WTC11 (cell line): ENCODE measurements around the gene PLXND1. TPM values are rescaled to one million over a fixed set of nuclear protein-coding genes. Genes with fewer than 3 reads are reported as not detected.
A peak's percentile ranks its signal among the peaks of the same experiment; 100 is the strongest.

Source experiments
- ATAC-seq: fragments of 200-7000 bp; cut with Tn5 transposase; 2 replicates; pipeline ENCODE4 v1.10.0; 2021; ENCODE audit warnings: mild to moderate bottlenecking, moderate library complexity
- CTCF ChIA-PET: fragments of 300-600 bp; sonication (Branson Sonifier 250); formaldehyde crosslinking; loops from one replicate; lab custom pipeline; 2021; ENCODE audit warnings: antibody characterized with exemption; lab: Charles Lee
- POLR2A ChIA-PET: fragments of 350-600 bp; sonication (Branson Sonifier 250); formaldehyde crosslinking; loops from one replicate; lab custom pipeline; 2021; ENCODE audit warnings: antibody characterized with exemption; lab: Charles Lee
- DNase-seq: peaks from one replicate; pipeline ENCODE4 v3.0.0; 2021; ENCODE audit warnings: low spot score
- H3K27ac Mint-ChIP-seq: 2 replicates; pipeline ENCODE4 v1.8.0; 2021; ENCODE audit warnings: mixed read lengths
- H3K27me3 Mint-ChIP-seq: 2 replicates; pipeline ENCODE4 v1.8.0; 2021; ENCODE audit warnings: low read depth, mild to moderate bottlenecking, moderate library complexity, mixed read lengths
- H3K36me3 Mint-ChIP-seq: 2 replicates; pipeline ENCODE4 v1.8.0; 2021; ENCODE audit warnings: mixed read lengths
- H3K4me1 Mint-ChIP-seq: 2 replicates; pipeline ENCODE4 v1.8.0; 2022; ENCODE audit warnings: mixed read lengths
- H3K4me3 Mint-ChIP-seq: 2 replicates; pipeline ENCODE4 v1.8.0; 2021; ENCODE audit warnings: mild to moderate bottlenecking, moderate library complexity, mixed read lengths
- H3K9me3 Mint-ChIP-seq: 2 replicates; pipeline ENCODE4 v1.8.0; 2021; ENCODE audit warnings: mixed read lengths
- CREM ChIP-seq: sonication (generic); formaldehyde crosslinking; IDR thresholded peaks from 2 replicates; pipeline ENCODE4 v1.8.1; 2022; ENCODE audit warnings: mild to moderate bottlenecking, missing genetic modification reagents, moderate library complexity
- ESRRA ChIP-seq: sonication (generic); formaldehyde crosslinking; IDR thresholded peaks from 2 replicates; pipeline ENCODE4 v1.8.1; 2022; ENCODE audit warnings: mild to moderate bottlenecking, missing genetic modification reagents, borderline replicate concordance
- FOXJ3 ChIP-seq: sonication (generic); formaldehyde crosslinking; IDR thresholded peaks from 2 replicates; pipeline ENCODE4 v1.9.0; 2021; ENCODE audit warnings: missing genetic modification reagents, mild to moderate bottlenecking, borderline replicate concordance
- GTF2I ChIP-seq: fragments of 250-450 bp; sonication (Bioruptor Pico); conservative IDR thresholded peaks from 2 replicates; pipeline ENCODE4 v1.4.0; 2021; ENCODE audit warnings: mild to moderate bottlenecking
- IRF2 ChIP-seq: sonication (generic); formaldehyde crosslinking; IDR thresholded peaks from 2 replicates; pipeline ENCODE4 v1.8.0; 2022; ENCODE audit warnings: low read depth, missing genetic modification reagents, borderline replicate concordance
- KAT7 ChIP-seq: sonication (generic); formaldehyde crosslinking; IDR thresholded peaks from 2 replicates; pipeline ENCODE4 v1.8.1; 2023; ENCODE audit warnings: missing genetic modification reagents, mild to moderate bottlenecking, borderline replicate concordance
- NR1H2 ChIP-seq: sonication (generic); formaldehyde crosslinking; IDR thresholded peaks from 2 replicates; pipeline ENCODE4 v1.9.0; 2021; ENCODE audit warnings: mild to moderate bottlenecking, moderate library complexity, missing genetic modification reagents
- NR3C1 ChIP-seq: sonication (generic); formaldehyde crosslinking; conservative IDR thresholded peaks from 2 replicates; pipeline ENCODE4 v1.8.1; 2023; ENCODE audit warnings: low read depth, mild to moderate bottlenecking, missing genetic modification reagents
- RELA ChIP-seq: sonication (generic); formaldehyde crosslinking; IDR thresholded peaks from 2 replicates; pipeline ENCODE4 v1.8.1; 2022; ENCODE audit warnings: missing genetic modification reagents, mild to moderate bottlenecking, borderline replicate concordance
- RORB ChIP-seq: fragments of 250-450 bp; sonication (Bioruptor Pico); IDR thresholded peaks from 2 replicates; pipeline ENCODE4 v1.9.0; 2021; ENCODE audit warnings: mild to moderate bottlenecking
- SMAD3 ChIP-seq: sonication (generic); formaldehyde crosslinking; IDR thresholded peaks from 2 replicates; pipeline ENCODE4 v1.8.0; 2022; ENCODE audit warnings: missing genetic modification reagents, mild to moderate bottlenecking, borderline replicate concordance
- SMAD4 ChIP-seq: sonication (generic); formaldehyde crosslinking; IDR thresholded peaks from 2 replicates; pipeline ENCODE4 v1.8.0; 2022; ENCODE audit warnings: mild to moderate bottlenecking, missing genetic modification reagents
- ZBTB21 ChIP-seq: sonication (generic); formaldehyde crosslinking; IDR thresholded peaks from 2 replicates; pipeline ENCODE4 v1.8.1; 2023; ENCODE audit warnings: mild to moderate bottlenecking, missing genetic modification reagents, borderline replicate concordance
- ZNF138 ChIP-seq: sonication (generic); formaldehyde crosslinking; conservative IDR thresholded peaks from 2 replicates; pipeline ENCODE4 v1.8.1; 2022; ENCODE audit warnings: mild to moderate bottlenecking, moderate library complexity, missing genetic modification reagents
- ZNF232 ChIP-seq: sonication (generic); formaldehyde crosslinking; IDR thresholded peaks from 2 replicates; pipeline ENCODE4 v1.8.0; 2022; ENCODE audit warnings: mild to moderate bottlenecking, missing genetic modification reagents
- ZNF396 ChIP-seq: fragments of 250-450 bp; sonication (Bioruptor Pico); IDR thresholded peaks from 2 replicates; pipeline ENCODE4 v1.8.0; 2021; ENCODE audit warnings: mild to moderate bottlenecking, moderate library complexity, borderline replicate concordance
- ZNF416 ChIP-seq: fragments of 250-450 bp; sonication (Bioruptor Pico); IDR thresholded peaks from 2 replicates; pipeline ENCODE4 v1.9.0; 2021; ENCODE audit warnings: mild to moderate bottlenecking, inconsistent platforms
- total RNA-seq: library from RNA; stranded (reverse); gene quantifications from 3 replicates; pipeline ENCODE4 v1.2.3, GENCODE V29; 2021
- TF ChIP-seq, protein P1 (sequence below): sonication (generic); formaldehyde crosslinking; IDR thresholded peaks from 2 replicates; pipeline ENCODE4 v1.8.1; 2023; ENCODE audit warnings: mild to moderate bottlenecking, missing genetic modification reagents
- TF ChIP-seq, protein P2 (sequence below): sonication (generic); formaldehyde crosslinking; IDR thresholded peaks from 2 replicates; pipeline ENCODE4 v1.8.0; 2022; ENCODE audit warnings: mild to moderate bottlenecking, missing genetic modification reagents
- TF ChIP-seq, protein P3 (sequence below): sonication (generic); formaldehyde crosslinking; conservative IDR thresholded peaks from 2 replicates; pipeline ENCODE4 v1.8.1; 2022; ENCODE audit warnings: mild to moderate bottlenecking, missing genetic modification reagents
- TF ChIP-seq, protein P4 (sequence below): fragments of 200-600 bp; IDR thresholded peaks from 2 replicates; pipeline ENCODE4 v1.8.0; 2022; ENCODE audit warnings: antibody characterized with exemption
- TF ChIP-seq, protein P5 (sequence below): sonication (generic); formaldehyde crosslinking; IDR thresholded peaks from 2 replicates; pipeline ENCODE4 v1.8.0; 2023; ENCODE audit warnings: missing genetic modification reagents, mild to moderate bottlenecking, borderline replicate concordance

PLXND1 gene
- total RNA-seq, 1 experiment from 2014 or later: 56.7 TPM

DNA sequence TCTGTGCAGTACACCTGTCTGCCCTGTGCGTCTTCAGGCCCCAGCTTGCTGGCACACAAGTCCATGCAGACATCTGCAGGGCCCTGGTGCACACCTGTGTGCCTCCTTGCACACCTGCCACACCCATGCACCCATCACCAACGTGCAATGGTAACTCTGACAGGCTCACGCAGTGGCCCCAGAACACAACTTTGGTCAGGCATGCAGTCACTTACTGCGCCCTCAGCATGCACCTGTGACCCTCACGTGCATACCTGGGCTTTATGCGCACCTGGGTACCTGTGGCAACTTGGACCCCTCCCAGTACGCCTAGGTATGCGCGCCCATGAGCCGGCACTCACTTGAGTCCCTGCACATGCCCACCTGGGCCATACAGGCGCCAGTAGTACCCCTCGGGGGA, 1.7 kb downstream of the PLXND1 start:
- Mint-ChIP-seq H3K4me1 (peaks cover 66% of the 10 kb centered on the region), H3K9me3 (no peaks in the 10 kb centered on the region), H3K27me3 (peaks cover 39% of the 10 kb centered on the region), H3K27ac (no peak overlapping the region), H3K36me3 (no peaks in the 10 kb centered on the region), H3K4me3 (peak overlapping the region; percentile 90)
- TF ChIP-seq ZBTB21 (CRISPR knock-in tag) (no peak), RELA (CRISPR knock-in tag) (0 out of 2 replicates have a peak, but pooled peaks have one; percentile 39), ZNF232 (CRISPR knock-in tag) (no peak), ESRRA (CRISPR knock-in tag) (0 out of 2 replicates have a peak, but pooled peaks have one; percentile 29), GTF2I (CRISPR knock-in tag) (no peak), CREM (CRISPR knock-in tag) (0 out of 2 replicates have a peak, but pooled peaks have one; percentile 18), RORB (CRISPR knock-in tag) (no peak), ZNF396 (CRISPR knock-in tag) (no peak)
- TF ChIP-seq, protein P1, sequence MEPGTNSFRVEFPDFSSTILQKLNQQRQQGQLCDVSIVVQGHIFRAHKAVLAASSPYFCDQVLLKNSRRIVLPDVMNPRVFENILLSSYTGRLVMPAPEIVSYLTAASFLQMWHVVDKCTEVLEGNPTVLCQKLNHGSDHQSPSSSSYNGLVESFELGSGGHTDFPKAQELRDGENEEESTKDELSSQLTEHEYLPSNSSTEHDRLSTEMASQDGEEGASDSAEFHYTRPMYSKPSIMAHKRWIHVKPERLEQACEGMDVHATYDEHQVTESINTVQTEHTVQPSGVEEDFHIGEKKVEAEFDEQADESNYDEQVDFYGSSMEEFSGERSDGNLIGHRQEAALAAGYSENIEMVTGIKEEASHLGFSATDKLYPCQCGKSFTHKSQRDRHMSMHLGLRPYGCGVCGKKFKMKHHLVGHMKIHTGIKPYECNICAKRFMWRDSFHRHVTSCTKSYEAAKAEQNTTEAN (CRISPR knock-in tag): peak; percentile 80; the same call in 1 of the 2 replicates
- TF ChIP-seq, protein P2, sequence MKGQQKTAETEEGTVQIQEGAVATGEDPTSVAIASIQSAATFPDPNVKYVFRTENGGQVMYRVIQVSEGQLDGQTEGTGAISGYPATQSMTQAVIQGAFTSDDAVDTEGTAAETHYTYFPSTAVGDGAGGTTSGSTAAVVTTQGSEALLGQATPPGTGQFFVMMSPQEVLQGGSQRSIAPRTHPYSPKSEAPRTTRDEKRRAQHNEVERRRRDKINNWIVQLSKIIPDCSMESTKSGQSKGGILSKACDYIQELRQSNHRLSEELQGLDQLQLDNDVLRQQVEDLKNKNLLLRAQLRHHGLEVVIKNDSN: no peak
- POLR2A ChIA-PET: interaction anchor here (1.3 to 1.4 kb wide), 2 partner anchors 10 to 165 kb away, joined by 3 read pairs; partner anchors contain the start of genes IFT122 and MBD4
- no peak for ATAC-seq
- CTCF ChIA-PET: interaction anchor here (0.6 to 4.3 kb wide), 9 partner anchors 8 to 329 kb away, joined by 3 to 40 read pairs (median 5); no protein-coding TSS in a partner anchor
- no peak for DNase-seq

DNA sequence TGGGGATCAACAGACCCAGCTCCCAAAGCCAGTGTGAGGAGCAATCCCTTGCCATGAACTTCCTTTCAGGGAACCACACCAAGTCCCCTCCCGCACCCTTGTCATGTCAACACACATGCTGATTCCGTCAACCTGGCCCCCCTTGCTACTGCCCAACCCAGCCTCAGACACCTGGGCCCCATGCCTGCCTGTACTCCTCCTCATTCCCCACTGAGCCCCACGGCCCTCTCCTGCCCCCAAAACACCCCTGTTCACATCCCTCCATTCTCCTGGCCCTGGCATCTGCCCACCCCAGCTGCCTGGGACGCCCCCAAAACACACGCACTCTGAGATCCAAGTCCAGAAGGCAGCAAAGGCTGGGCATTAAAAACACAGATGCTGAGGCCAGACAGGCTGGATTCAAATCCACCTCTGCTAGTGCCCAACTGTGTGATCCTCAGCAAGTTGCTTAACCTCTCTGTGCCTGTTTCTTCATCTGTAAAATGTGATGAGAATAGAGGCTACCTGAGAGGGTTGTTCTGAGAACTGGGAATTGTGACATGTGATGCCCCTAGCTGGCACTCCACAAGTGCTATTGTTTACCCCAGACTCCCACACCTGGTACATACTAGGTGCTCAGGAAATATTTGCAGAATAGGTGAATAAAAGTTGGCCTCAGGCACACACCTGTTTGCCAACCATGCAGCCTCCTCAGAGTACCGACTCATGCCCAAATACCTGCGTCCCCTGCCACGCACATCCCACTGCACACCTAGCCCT, 2.3 kb downstream of the PLXND1 start:
- ATAC-seq: no peak
- Mint-ChIP-seq H3K27ac (no peak overlapping the region), H3K4me3 (peak overlapping the region; percentile 90), H3K36me3 (no peaks in the 10 kb centered on the region), H3K4me1 (peaks cover 69% of the 10 kb centered on the region), H3K9me3 (no peaks in the 10 kb centered on the region), H3K27me3 (peaks cover 39% of the 10 kb centered on the region)
- POLR2A ChIA-PET: no interaction called here
- no peak for DNase-seq
- CTCF ChIA-PET: interaction anchor here (1.0 to 4.3 kb wide), 3 partner anchors 10 to 114 kb away, joined by 3 to 40 read pairs (median 3); no protein-coding TSS in a partner anchor
- TF ChIP-seq ZNF416 (CRISPR knock-in tag) (no peak), RELA (CRISPR knock-in tag) (no peak), SMAD4 (CRISPR knock-in tag) (no peak), ZNF396 (CRISPR knock-in tag) (no peak), IRF2 (CRISPR knock-in tag) (no peak), FOXJ3 (no peak), SMAD3 (CRISPR knock-in tag) (no peak), KAT7 (CRISPR knock-in tag) (no peak), ZNF138 (CRISPR knock-in tag) (no peak), NR3C1 (CRISPR knock-in tag) (no peak), NR1H2 (no peak)
- TF ChIP-seq, protein P1 (CRISPR knock-in tag): no peak
- TF ChIP-seq, protein P3, sequence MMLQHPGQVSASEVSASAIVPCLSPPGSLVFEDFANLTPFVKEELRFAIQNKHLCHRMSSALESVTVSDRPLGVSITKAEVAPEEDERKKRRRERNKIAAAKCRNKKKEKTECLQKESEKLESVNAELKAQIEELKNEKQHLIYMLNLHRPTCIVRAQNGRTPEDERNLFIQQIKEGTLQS (CRISPR knock-in tag): no peak
- TF ChIP-seq, protein P4, sequence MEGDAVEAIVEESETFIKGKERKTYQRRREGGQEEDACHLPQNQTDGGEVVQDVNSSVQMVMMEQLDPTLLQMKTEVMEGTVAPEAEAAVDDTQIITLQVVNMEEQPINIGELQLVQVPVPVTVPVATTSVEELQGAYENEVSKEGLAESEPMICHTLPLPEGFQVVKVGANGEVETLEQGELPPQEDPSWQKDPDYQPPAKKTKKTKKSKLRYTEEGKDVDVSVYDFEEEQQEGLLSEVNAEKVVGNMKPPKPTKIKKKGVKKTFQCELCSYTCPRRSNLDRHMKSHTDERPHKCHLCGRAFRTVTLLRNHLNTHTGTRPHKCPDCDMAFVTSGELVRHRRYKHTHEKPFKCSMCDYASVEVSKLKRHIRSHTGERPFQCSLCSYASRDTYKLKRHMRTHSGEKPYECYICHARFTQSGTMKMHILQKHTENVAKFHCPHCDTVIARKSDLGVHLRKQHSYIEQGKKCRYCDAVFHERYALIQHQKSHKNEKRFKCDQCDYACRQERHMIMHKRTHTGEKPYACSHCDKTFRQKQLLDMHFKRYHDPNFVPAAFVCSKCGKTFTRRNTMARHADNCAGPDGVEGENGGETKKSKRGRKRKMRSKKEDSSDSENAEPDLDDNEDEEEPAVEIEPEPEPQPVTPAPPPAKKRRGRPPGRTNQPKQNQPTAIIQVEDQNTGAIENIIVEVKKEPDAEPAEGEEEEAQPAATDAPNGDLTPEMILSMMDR: no peak
- TF ChIP-seq, protein P5, sequence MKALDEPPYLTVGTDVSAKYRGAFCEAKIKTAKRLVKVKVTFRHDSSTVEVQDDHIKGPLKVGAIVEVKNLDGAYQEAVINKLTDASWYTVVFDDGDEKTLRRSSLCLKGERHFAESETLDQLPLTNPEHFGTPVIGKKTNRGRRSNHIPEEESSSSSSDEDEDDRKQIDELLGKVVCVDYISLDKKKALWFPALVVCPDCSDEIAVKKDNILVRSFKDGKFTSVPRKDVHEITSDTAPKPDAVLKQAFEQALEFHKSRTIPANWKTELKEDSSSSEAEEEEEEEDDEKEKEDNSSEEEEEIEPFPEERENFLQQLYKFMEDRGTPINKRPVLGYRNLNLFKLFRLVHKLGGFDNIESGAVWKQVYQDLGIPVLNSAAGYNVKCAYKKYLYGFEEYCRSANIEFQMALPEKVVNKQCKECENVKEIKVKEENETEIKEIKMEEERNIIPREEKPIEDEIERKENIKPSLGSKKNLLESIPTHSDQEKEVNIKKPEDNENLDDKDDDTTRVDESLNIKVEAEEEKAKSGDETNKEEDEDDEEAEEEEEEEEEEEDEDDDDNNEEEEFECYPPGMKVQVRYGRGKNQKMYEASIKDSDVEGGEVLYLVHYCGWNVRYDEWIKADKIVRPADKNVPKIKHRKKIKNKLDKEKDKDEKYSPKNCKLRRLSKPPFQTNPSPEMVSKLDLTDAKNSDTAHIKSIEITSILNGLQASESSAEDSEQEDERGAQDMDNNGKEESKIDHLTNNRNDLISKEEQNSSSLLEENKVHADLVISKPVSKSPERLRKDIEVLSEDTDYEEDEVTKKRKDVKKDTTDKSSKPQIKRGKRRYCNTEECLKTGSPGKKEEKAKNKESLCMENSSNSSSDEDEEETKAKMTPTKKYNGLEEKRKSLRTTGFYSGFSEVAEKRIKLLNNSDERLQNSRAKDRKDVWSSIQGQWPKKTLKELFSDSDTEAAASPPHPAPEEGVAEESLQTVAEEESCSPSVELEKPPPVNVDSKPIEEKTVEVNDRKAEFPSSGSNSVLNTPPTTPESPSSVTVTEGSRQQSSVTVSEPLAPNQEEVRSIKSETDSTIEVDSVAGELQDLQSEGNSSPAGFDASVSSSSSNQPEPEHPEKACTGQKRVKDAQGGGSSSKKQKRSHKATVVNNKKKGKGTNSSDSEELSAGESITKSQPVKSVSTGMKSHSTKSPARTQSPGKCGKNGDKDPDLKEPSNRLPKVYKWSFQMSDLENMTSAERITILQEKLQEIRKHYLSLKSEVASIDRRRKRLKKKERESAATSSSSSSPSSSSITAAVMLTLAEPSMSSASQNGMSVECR: no peak
